AG09319 (cell line): ENCODE results near the gene SLC35E1.

Source experiments
- DNase-seq: peaks from one replicate; pipeline ENCODE4 v3.0.0-alpha.2; 2010; ENCODE audit warnings: low read depth; ENCODE audit errors: extremely low read depth
- CTCF ChIP-seq: IDR thresholded peaks from 2 replicates; pipeline ENCODE4 v1.5.1; 2011; ENCODE audit warnings: low read depth, mild to moderate bottlenecking, inconsistent platforms, low read length, moderate library complexity

SLC35E1 gene

GRCh38 chr19:16571822-16572331, 338 bp downstream of the SLC35E1 start:
- DNase-seq = no peak
- no peak for TF ChIP-seq CTCF

GRCh38 chr19:16571283-16571682, 932 bp downstream of the SLC35E1 start:
- no peak for DNase-seq
- no peak for TF ChIP-seq CTCF

- TF ChIP-seq CTCF = no peak
- DNase-seq = no peak
These were observed 2.5 kb downstream of the SLC35E1 start for GRCh38 chr19:16569609-16570320.

- no peak for TF ChIP-seq CTCF
- no peak for DNase-seq
These were observed 5.5 kb downstream of the SLC35E1 start for GRCh38 chr19:16566702-16567101.

GRCh38 chr19:16566161-16566560, 6.1 kb downstream of the SLC35E1 start:
- TF ChIP-seq CTCF = no peak

GRCh38 chr19:16564842-16565241, 7.4 kb downstream of the SLC35E1 start:
- no peak for TF ChIP-seq CTCF
- DNase-seq = no peak

More at GRCh38 chr19:16566161-16566560, 6.1 kb downstream of the SLC35E1 start:
- DNase-seq = no peak

- no peak for TF ChIP-seq CTCF
- DNase-seq = no peak
These were observed 9.6 kb downstream of the SLC35E1 start for GRCh38 chr19:16562608-16563025.
